HL-60 (cell line): ENCODE results near the gene CDK15.
"Not testable (repeated sequence)": the region's sequence is repeated elsewhere in the genome, so short reads cannot be mapped to it uniquely, and the experiment has no call there.

ENCODE experiments used
- DNase-seq, 2 experiments: peaks; one replicate each; pipeline ENCODE4 v3.0.0-alpha.2; 2010 to 2020; ENCODE audit warnings: low read depth in 1 of 2, low spot score in 1 of 2
- H3K27ac ChIP-seq: fragments of 250-450 bp; sonication (Bioruptor Pico); replicated peaks from 2 replicates; pipeline ENCODE4 v1.5.1; 2020; ENCODE audit warnings: mild to moderate bottlenecking, moderate library complexity
- H3K27me3 ChIP-seq: fragments of 250-450 bp; sonication (Bioruptor Pico); 2 replicates; pipeline ENCODE4 v1.5.1; 2021; ENCODE audit warnings: mild to moderate bottlenecking, moderate library complexity; ENCODE audit not compliant: insufficient read depth, poor library complexity, severe bottlenecking
- H3K4me3 ChIP-seq: replicated peaks from 2 replicates; pipeline ENCODE4 v1.5.1; 2011; ENCODE audit warnings: mild to moderate bottlenecking, control low read depth, low read length; ENCODE audit not compliant: insufficient read depth
- CTCF ChIP-seq: IDR thresholded peaks from one replicate; pipeline ENCODE4 v1.5.1; 2011; ENCODE audit warnings: low read length, control low read depth, inconsistent platforms; ENCODE audit not compliant: insufficient read depth
- GABPA ChIP-seq: IDR thresholded peaks from 2 replicates; pipeline ENCODE4 v1.6.1; 2012; ENCODE audit warnings: low read depth
- POLR2AphosphoS5 ChIP-seq: IDR thresholded peaks from 2 replicates; pipeline ENCODE4 v1.6.1; 2012; ENCODE audit warnings: low read depth
- REST ChIP-seq: IDR thresholded peaks from 2 replicates; pipeline ENCODE4 v1.6.1; 2012; ENCODE audit warnings: low read depth; ENCODE audit not compliant: insufficient replicate concordance
- SPI1 ChIP-seq: IDR thresholded peaks from 2 replicates; pipeline ENCODE4 v1.6.1; 2012; ENCODE audit warnings: low read depth, mild to moderate bottlenecking, borderline replicate concordance

CDK15 gene

GRCh38 chr2:201798252-201798913, 8.0 kb upstream of the CDK15 start:
- DNase-seq: no peak
- H3K27ac ChIP-seq: no peak overlapping the region
- TF ChIP-seq REST: no peak
- no peaks in the 10 kb centered on the region for H3K27me3 ChIP-seq
- H3K4me3 ChIP-seq: no peak overlapping the region

- not testable (repeated sequence) for H3K27ac ChIP-seq, H3K27me3 ChIP-seq, H3K4me3 ChIP-seq
- peak in 1 of 2 experiments; percentile 13 for DNase-seq
- TF ChIP-seq CTCF: peak; percentile 15
Measured at GRCh38 chr2:201798914-201799285, 7.4 kb upstream of the CDK15 start.

GRCh38 chr2:201807452-201807999, 1.2 kb downstream of the CDK15 start:
- no peak for DNase-seq
- H3K27ac ChIP-seq: no peak overlapping the region

More at GRCh38 chr2:201807452-201807999, 1.2 kb downstream of the CDK15 start:
- H3K27me3 ChIP-seq: no peaks in the 10 kb centered on the region
- no peak overlapping the region for H3K4me3 ChIP-seq
- no peak for TF ChIP-seq CTCF
- TF ChIP-seq SPI1: no peak
- no peak for TF ChIP-seq REST
- no peak for TF ChIP-seq POLR2AphosphoS5
- TF ChIP-seq GABPA: no peak
